Sigmoid colon (tissue), 7 donors: ENCODE measurements around the gene CEP85L. TPM values are rescaled to one million over a fixed set of nuclear protein-coding genes. Genes with fewer than 3 reads are reported as not detected.

Experiments used
- DNase-seq: peaks from one replicate; pipeline ENCODE4 v3.0.0-alpha.2; 2019
- H3K27ac ChIP-seq, 4 donors: fragments of 200-600 bp; sonication (generic); one replicate each; pipeline ENCODE4 v1.5.1; 2016 to 2019; ENCODE audit warnings: mild to moderate bottlenecking in 1 of 4
- H3K27me3 ChIP-seq, 3 donors: fragments of 200-600 bp; sonication (generic); one replicate each; pipeline ENCODE4 v1.5.1; 2019; ENCODE audit warnings: mild to moderate bottlenecking in 1 of 3
- H3K36me3 ChIP-seq, 4 donors: fragments of 200-600 bp; sonication (generic); one replicate each; pipeline ENCODE4 v1.5.1; 2016 to 2019
- H3K4me1 ChIP-seq, 4 donors: fragments of 200-600 bp; sonication (generic); one replicate each; pipeline ENCODE4 v1.5.1; 2017 to 2019
- H3K4me3 ChIP-seq, 4 donors: fragments of 200-600 bp; sonication (generic); one replicate each; pipeline ENCODE4 v1.5.1; 2017 to 2019; ENCODE audit warnings: mild to moderate bottlenecking in 2 of 4, moderate library complexity in 1 of 4
- H3K9me3 ChIP-seq, 4 donors: fragments of 200-600 bp in 3 of 4; sonication (generic) in 3 of 4; one replicate each; pipeline versions ENCODE4 v1.5.1 to v1.6.1; 2013 to 2019
- EP300 ChIP-seq, 4 donors: sonication (generic); formaldehyde crosslinking; IDR thresholded peaks; one replicate each; pipeline ENCODE4 v1.6.1; 2017; ENCODE audit warnings: antibody characterized with exemption in 4 of 4
- POLR2A ChIP-seq, 2 donors: fragments of 450-650 bp; IDR thresholded peaks; one replicate each; pipeline ENCODE4 v1.6.1; 2016; ENCODE audit warnings: antibody characterized with exemption in 2 of 2, mild to moderate bottlenecking in 2 of 2, moderate library complexity in 2 of 2
- POLR2AphosphoS5 ChIP-seq, 4 donors: sonication (generic); formaldehyde crosslinking; IDR thresholded peaks; one replicate each; pipeline ENCODE4 v1.6.1; 2017; ENCODE audit warnings: antibody characterized with exemption in 4 of 4
- WGBS, 2 donors: extraction: QIAGEN DNeasy Blood & Tissue Kit; methylation state at CpG; one replicate each; pipeline ENCODE4 v1.1.7; 2013; 5-methylcytosine and 5-hydroxymethylcytosine counted together
- intact Hi-C: fragments of 100-400 bp; cut with DNase I; formaldehyde crosslinking; loops from one replicate; pipeline ENCODE4 v1.15.1; 2023
- polyA plus RNA-seq, 3 donors: library from polyadenylated mRNA; stranded (reverse); fragments of 200-250 nt; gene quantifications; one replicate each; pipeline ENCODE4 v1.2.3, GENCODE V29; 2013
- total RNA-seq, 4 donors: library from RNA; depleted of rRNA; stranded (reverse); fragments of >200 nt; gene quantifications; one replicate each; pipeline ENCODE4 v1.1.0, GENCODE V29; 2016
- TF ChIP-seq, protein P1 (sequence below), 4 experiments: fragments of 450-650 bp in 3 of 4; fragments of 200-600 bp in 1 of 4; IDR thresholded peaks; one replicate each; pipeline ENCODE4 v1.5.1; 2016 to 2019; ENCODE audit warnings: antibody characterized with exemption in 4 of 4, mild to moderate bottlenecking in 3 of 4, moderate library complexity in 2 of 4
- donor health status: healthy with polysubstance abuse.
- donor health status: Bipolar disorder and iron deficiency.
- donor health status: healthy.

CEP85L gene
- total and polyA plus RNA-seq, 7 donors = 0.23 to 17.4 (median 12.8) TPM

- H3K27ac ChIP-seq = no peak overlapping the region
- no peaks in the 10 kb centered on the region for H3K27me3 ChIP-seq
- no peak overlapping the region for H3K4me3 ChIP-seq
- no peaks in the 10 kb centered on the region for H3K9me3 ChIP-seq
- 74 to 91% methylated on average over 3 of the region's 3 CpGs for WGBS, 2 donors
- DNase-seq = no peak
- no peaks in the 10 kb centered on the region for H3K36me3 ChIP-seq
- TF ChIP-seq, protein P1, sequence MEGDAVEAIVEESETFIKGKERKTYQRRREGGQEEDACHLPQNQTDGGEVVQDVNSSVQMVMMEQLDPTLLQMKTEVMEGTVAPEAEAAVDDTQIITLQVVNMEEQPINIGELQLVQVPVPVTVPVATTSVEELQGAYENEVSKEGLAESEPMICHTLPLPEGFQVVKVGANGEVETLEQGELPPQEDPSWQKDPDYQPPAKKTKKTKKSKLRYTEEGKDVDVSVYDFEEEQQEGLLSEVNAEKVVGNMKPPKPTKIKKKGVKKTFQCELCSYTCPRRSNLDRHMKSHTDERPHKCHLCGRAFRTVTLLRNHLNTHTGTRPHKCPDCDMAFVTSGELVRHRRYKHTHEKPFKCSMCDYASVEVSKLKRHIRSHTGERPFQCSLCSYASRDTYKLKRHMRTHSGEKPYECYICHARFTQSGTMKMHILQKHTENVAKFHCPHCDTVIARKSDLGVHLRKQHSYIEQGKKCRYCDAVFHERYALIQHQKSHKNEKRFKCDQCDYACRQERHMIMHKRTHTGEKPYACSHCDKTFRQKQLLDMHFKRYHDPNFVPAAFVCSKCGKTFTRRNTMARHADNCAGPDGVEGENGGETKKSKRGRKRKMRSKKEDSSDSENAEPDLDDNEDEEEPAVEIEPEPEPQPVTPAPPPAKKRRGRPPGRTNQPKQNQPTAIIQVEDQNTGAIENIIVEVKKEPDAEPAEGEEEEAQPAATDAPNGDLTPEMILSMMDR (IDR thresholded peaks at IDR 0.05) = no peak
- no peak for TF ChIP-seq POLR2AphosphoS5 (IDR thresholded peaks at IDR 0.05)
- TF ChIP-seq EP300 (IDR thresholded peaks at IDR 0.05) = no peak
- no peak for TF ChIP-seq POLR2A (IDR thresholded peaks at IDR 0.05)
- intact Hi-C loops = loop anchor here (10.0 kb wide), 3 partner anchors 102 to 148 kb away; no protein-coding TSS in a partner anchor
- peaks cover 0 to 3% (median 0%) of the 10 kb centered on the region in 4 donors for H3K4me1 ChIP-seq
Observed at GRCh38 chr6:118656847-118657451, 5.6 kb upstream of the CEP85L start.

GRCh38 chr6:118652051-118652615 is 742 bp upstream of the CEP85L start:
- Histone ChIP-seq H3K36me3 (no peaks in the 10 kb centered on the region), H3K4me1 (peaks cover 0 to 17% (median 13%) of the 10 kb centered on the region in 4 donors), H3K9me3 (no peaks in the 10 kb centered on the region), H3K27ac (peak overlapping the region; percentile 93 to 99 (median 96)), H3K4me3 (peak overlapping the region; percentile 76 to 90 (median 84)), H3K27me3 (no peaks in the 10 kb centered on the region)
- no peak for TF ChIP-seq POLR2AphosphoS5 (IDR thresholded peaks at IDR 0.05)
- TF ChIP-seq, protein P1 (IDR thresholded peaks at IDR 0.05) = no peak
- no peak for TF ChIP-seq POLR2A (IDR thresholded peaks at IDR 0.05)
- no peak for TF ChIP-seq EP300 (IDR thresholded peaks at IDR 0.05)
- intact Hi-C loops = loop anchor here (5.0 to 10.0 kb wide), 4 partner anchors 97 to 240 kb away; partner anchors contain the start of gene ASF1A
- WGBS, 2 donors = 45 to 54% methylated on average over 20 of the region's 20 CpGs
- DNase-seq = no peak

DNA sequence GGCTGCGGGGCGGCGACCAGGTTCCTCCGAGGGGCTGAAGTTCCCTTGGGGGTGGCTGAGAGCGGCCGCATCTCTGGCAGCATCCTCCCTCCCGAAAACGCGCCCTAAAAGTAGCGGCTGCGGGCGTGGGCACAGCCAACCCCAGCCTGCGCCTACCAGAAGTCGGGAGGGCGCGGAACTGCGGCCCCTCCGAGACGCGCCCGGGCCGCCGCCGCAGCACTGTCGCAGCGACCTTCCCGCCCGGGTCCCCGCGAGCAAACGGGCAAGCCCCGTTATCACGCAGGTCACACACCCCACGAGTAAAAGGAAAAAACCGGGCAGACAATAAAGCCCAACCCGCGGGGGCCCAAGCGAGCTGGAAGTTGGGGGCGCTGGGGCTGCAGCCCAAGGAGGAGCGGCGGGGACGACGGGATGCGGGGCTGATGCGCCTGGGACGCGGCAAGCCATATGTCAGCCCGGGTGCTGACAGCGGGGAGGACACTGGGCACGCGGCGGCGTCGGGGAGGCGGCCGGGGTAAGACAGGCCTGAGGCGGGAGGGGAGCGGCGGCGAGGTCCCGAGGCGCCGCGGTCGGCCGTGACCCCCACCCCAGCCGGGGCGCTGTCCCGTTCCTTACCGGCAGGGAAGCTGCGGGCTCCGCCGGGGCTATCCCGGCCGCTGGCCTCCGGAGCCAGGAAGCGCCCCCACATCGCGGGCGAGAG is 659 bp downstream of the CEP85L start:
- Histone ChIP-seq H3K9me3 (no peaks in the 10 kb centered on the region), H3K27me3 (no peaks in the 10 kb centered on the region), H3K36me3 (no peaks in the 10 kb centered on the region), H3K4me1 (peaks cover 0 to 17% (median 13%) of the 10 kb centered on the region in 4 donors), H3K4me3 (peak overlapping the region; percentile 76 to 90 (median 84)), H3K27ac (peak overlapping the region; percentile 93 to 99 (median 96))
- peak; percentile 82 for DNase-seq
- TF ChIP-seq POLR2AphosphoS5 (IDR thresholded peaks at IDR 0.05) (peak; percentile 44 to 82 (median 61)), POLR2A (IDR thresholded peaks at IDR 0.05) (peak; percentile 26 to 36), EP300 (IDR thresholded peaks at IDR 0.05) (no peak)
- TF ChIP-seq, protein P1 (IDR thresholded peaks at IDR 0.05) = peak in 3 of 4 experiments; percentile 24 to 46 (median 39)
- 0% methylated on average over 80 of the region's 80 CpGs for WGBS, 2 donors
- intact Hi-C loops = loop anchor here (5.0 to 10.0 kb wide), 4 partner anchors 96 to 242 kb away; partner anchors contain the start of gene ASF1A

DNA sequence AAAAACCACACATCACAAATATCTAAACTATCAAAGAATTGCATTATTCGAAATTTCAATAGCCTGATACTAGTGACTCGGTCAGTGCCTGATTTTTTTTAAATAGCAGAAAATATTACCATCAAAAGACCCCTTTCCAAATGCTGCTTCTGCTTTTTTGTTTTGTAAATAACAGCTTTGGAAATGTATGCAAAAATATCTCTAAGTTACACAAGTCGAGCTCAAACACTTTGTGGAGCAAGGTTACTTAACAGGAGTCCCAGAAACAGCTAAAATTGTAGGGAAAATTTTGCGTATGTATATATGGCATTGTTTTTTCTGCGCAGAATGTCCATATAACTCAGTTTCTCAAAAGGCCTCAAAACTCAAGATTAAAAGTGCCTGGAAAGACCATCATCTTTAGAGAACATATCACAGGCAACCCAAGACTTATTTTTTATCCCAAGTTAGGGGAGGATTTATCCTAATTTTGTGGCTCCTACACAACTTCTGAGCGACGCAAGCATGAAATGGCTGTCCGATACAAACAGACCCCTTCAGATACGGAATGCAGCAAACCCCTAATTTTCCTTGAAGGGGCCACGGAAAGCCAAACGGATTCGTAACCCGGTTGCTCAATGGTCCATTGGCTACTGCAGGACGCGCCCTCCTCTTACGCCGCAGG is 1.3 kb downstream of the CEP85L start:
- 12 to 13% methylated on average over 17 of the region's 17 CpGs for WGBS, 2 donors
- Histone ChIP-seq H3K27ac (peak overlapping the region; percentile 93 to 99 (median 96)), H3K4me1 (peaks cover 0 to 20% (median 13%) of the 10 kb centered on the region in 4 donors), H3K4me3 (peak overlapping the region; percentile 76 to 90 (median 84)), H3K9me3 (no peaks in the 10 kb centered on the region), H3K27me3 (no peaks in the 10 kb centered on the region), H3K36me3 (no peaks in the 10 kb centered on the region)
- intact Hi-C loops = loop anchor here (5.0 to 10.0 kb wide), 4 partner anchors 95 to 242 kb away; partner anchors contain the start of gene ASF1A
- TF ChIP-seq, protein P1 (IDR thresholded peaks at IDR 0.05) = no peak
- TF ChIP-seq EP300 (IDR thresholded peaks at IDR 0.05) = no peak
- TF ChIP-seq POLR2A (IDR thresholded peaks at IDR 0.05) = no peak
- no peak for TF ChIP-seq POLR2AphosphoS5 (IDR thresholded peaks at IDR 0.05)
- no peak for DNase-seq
